ENCODE measurements around the gene INO80C.
A peak's percentile ranks its signal among the peaks of the same experiment; 100 is the strongest.

The INO80C gene

GRCh38 chr18:35500113-35500512, 2.4 kb upstream of the INO80C start:
- no peak overlapping the region for H3K4me3 ChIP-seq (ENCODE audit: low read length)
- no peak for TF ChIP-seq CTCF (IDR thresholded peaks at IDR 0.05; ENCODE audit: insufficient read depth, low read depth, low read length, missing control alignments)
- DNase-seq (ENCODE audit: low read depth) = no peak

- peak overlapping the region; percentile 82 for H3K4me3 ChIP-seq (ENCODE audit: low read length)
- TF ChIP-seq CTCF (IDR thresholded peaks at IDR 0.05; ENCODE audit: insufficient read depth, low read depth, low read length, missing control alignments) = no peak
- DNase-seq (ENCODE audit: low read depth) = peak; percentile 64
Measured at GRCh38 chr18:35497027-35497369, 762 bp downstream of the INO80C start.

DNA sequence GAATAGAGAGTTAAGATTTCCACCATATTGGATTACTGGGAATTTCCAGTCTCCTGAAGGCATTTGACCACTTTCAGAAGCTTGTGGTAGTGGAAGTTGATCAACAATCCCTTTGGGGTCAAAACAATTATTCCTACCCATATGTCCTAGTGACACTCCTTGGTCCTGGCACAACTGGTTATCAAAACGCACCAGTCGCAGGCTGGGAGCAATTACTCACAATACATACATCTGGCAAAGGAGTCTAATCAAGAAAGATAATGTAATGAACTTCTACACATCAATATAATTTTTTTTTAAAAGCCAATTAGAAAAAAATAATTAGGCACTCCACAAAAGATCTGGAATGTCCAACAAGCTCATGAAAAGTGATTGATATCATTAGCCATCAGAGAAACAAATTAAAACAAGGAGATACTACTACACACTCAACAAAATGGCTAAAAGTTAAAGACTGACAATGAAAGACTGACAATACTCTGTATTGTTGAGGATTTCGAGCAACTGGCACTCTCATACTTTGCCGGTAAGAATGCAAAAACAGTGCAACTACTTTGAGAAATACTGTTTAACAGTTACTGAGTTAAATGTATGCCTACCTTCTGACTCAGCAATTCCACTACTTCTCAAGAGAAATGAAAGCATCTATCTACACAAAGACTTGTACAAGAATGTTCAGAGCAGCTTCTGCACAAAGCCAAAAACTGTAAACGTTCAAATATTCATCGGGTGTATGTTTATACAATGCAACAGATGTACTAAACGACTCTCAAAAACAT, 2.0 kb downstream of the INO80C start:
- no peak for TF ChIP-seq CTCF (IDR thresholded peaks at IDR 0.05; ENCODE audit: insufficient read depth, low read depth, low read length, missing control alignments)
- H3K4me3 ChIP-seq (ENCODE audit: low read length) = no peak overlapping the region
- no peak for DNase-seq (ENCODE audit: low read depth)

DNA sequence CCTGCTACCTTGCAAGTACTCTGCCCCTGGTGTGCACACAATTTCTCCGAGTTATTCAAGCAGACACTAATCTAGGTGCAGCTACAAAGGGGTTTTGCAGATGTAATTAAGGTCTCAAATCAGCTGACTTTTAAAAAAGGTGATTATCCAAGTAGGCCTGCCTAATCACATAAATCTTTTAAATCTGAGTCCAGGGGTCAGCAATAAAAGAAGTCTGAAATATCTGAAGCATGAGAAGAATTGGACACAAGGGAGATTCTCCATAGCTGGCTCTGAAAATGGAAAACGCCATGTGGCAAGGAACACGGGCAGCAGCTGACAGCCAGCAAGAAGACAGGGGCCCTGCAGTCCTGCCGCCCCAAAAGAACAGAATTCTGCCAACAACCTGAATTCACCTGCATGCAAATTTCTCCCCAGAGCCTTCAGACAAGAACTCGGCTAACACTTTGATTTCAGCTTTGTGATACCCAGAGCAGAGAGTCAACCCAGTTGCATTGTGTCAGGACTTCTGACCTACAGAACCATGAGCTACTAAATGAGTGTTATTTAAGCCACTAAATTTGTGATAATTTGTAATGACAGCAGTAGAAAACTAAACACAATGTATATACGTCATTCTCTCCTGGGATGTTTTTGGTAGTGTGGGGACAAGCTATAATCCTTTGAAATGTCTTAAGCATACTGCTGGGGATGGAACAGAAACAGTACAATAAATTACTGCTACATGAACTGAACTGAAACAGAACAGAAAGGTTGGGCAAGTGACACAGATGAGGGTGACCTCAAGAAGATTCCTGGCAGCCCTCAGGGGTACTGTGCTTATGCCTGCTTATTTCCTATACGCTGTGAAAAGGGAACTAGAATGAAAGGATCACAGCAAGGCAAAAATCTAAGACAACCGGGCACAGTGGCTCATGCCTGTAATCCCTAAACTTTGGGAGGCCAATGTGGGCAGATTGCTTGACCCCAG, 3.2 kb downstream of the INO80C start:
- no peak overlapping the region for H3K4me3 ChIP-seq (ENCODE audit: low read length)
- no peak for DNase-seq (ENCODE audit: low read depth)
- no peak for TF ChIP-seq CTCF (IDR thresholded peaks at IDR 0.05; ENCODE audit: insufficient read depth, low read depth, low read length, missing control alignments)

GRCh38 chr18:35491700-35492077, 6.1 kb downstream of the INO80C start:
- no peak for TF ChIP-seq CTCF (IDR thresholded peaks at IDR 0.05; ENCODE audit: insufficient read depth, low read depth, low read length, missing control alignments)
- H3K4me3 ChIP-seq (ENCODE audit: low read length) = no peak overlapping the region
- DNase-seq (ENCODE audit: low read depth) = no peak

- H3K4me3 ChIP-seq (ENCODE audit: low read length) = no peak overlapping the region
- DNase-seq (ENCODE audit: low read depth) = no peak
- TF ChIP-seq CTCF (IDR thresholded peaks at IDR 0.05; ENCODE audit: insufficient read depth, low read depth, low read length, missing control alignments) = no peak
Measured at GRCh38 chr18:35490894-35491699, 6.7 kb downstream of the INO80C start.

Measured in epithelial cell of esophagus (primary cell).